GM21529 (cell line): ENCODE results near the gene MARCOL.

ENCODE experiments used
- ATAC-seq: cut with Tn5 transposase; IDR thresholded peaks from one replicate; pipeline ENCODE4 v1.9.1; 2021; ENCODE audit not compliant: unreplicated experiment

MARCOL gene, protein sequence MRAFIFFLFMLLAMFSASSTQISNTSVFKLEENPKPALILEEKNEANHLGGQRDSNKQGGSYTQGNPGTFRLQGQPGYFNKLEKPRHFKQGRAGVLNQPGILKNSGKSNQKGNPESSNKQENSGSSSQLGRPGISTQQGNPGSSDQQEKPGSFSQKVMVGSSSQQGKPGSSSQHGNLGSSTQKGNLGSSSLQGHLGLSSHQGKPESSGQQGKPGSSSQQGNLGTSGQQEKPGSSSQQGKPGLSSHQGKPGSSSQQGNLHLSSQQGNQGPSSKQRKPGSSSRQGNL

DNA sequence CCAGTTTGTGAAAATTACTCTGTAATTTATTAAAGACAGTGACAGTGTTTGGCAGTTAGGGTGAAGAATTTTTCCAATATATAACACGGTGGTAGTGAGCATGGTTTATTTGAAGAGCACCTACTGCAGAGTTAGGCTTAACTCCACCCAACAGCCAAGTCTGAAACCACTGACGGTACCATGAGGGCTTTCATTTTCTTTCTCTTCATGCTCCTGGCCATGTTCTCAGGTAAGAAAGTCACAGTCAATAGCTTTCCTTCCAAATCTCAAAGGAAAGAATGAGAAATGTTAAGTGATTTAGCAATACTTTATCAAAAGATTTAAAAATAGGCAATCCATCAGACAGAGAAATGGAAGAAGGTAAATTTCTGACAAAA, at the start of gene MARCOL:
MARCOL (plus strand) TSS at position 108 of the 377 bp plus-strand sequence; CDS start at position 181, 73 bp downstream.
- ATAC-seq, result no peak

DNA sequence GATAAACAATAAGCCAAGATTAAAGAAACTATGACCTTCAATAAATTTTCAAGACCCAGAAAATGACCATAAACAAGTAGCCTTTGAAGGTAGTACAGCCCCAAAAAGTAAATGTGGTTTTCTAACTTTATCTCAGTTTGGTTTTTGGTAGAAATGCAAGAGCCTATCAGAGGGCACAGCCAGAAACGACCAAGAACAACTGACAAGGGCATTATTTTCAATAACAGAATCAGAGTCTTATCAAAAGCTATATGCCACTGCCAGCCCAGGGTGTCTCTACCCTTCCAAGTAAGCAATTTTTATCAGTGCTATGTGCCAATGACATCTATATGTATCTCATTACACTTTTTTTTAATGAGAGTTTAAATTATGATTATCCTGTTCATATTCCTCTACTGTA, 47.3 kb upstream of the MARCOL start:
- ATAC-seq, result no peak

DNA sequence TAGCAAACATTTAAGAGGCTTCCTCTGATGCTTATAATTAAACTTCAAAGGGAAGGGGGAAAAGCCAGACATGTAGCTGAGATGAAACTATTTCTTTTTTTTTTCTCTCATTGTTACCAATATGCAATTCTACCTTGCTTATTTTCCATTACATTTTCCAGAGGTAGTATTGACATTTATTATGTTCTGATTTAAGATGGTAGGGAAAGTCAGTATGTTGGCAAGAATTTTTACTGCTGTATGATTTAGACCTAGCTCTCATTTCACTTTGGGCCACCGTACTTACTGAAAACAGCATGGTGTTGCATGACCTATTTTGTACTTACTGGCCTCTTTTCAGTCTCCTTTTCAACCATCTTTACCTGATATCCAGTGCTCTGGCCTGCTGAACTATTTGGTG, 45.1 kb upstream of the MARCOL start:
- ATAC-seq, result no peak

DNA sequence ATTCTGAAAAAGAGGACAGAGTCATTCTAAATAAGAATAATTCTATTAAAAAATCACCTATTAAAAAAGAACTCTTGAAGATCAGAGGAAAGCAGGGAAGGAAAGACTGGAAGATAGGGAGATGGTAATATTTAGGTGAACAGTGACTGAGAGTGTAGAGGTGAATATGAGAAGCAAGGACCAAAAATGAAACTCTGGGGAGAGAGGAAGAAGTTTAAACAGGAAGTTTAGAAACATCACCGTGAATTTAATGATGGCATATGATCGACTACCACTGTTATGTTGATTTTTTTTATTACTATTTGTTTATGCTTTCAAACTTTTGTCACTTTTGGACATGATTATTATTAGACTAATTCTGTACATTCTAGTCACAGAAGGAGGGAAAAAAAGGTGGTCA, 37.2 kb upstream of the MARCOL start:
- no peak for ATAC-seq

DNA sequence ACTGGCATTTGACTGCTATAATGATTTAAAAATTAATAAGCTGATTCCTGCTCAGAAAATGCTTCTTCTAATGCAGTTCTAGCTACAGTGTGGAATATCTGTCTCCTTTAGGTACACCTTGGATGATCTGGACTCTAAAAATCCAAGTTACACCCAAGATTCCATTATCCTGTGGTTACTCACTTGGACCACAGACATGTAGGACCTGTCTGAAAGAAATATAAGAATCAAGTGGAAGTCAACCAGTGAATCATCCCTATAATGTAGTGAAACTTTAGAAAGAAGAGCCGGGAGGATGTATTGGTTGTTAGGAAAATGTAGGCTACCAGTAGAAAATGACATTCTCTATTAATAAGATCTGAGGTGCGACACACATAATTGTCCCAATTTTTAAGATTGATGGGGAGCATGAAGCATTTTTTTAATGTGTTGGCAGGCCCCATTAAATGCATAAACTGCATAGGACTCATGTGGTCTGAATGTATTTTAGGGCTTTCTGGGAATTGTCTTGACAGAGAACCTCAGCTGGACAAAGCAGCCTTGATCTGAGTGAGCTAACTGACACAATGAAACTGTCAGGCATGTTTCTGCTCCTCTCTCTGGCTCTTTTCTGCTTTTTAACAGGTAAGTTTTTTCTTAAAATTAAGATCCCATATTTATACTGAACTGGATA, 35.7 kb upstream of the MARCOL start, which contains the start of gene SPINK6:
SPINK6 (plus strand) TSS at position 512 of the 673 bp plus-strand sequence; CDS start at position 567, 55 bp downstream.
- no peak for ATAC-seq

DNA sequence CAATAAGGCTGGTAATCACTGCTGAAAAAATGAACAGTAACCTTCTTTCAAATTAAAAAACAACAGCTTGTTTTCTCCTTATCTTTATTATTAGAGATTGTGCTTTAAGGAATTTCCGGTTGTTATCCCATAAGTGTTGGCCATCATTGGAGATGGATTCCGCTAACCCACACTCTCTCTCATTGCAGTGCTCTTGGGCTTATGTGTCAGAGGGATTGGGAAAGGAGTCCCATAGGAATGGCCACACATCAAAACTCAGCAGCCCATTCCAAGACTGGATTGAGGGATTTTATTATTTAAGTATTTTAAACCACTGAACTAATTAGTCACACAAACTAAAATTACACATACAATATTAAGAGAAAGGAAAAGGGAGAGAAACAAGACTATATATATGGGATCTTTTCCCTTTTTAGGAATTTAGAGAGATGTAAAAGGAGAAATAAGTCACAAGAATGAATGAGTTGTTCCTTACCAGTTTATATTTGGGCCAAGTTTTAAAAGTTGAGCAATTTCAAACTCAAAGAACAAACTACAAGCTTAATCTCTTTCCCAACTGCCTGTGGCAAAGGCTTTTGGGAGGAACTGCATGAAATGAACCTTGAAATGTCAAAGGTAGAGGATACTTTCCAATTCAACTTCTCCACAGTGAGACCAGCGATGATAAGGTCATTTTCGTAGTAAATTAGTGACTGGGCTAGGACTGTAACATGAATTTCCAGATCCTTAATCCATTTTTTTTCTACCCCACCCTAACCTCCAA, 33.1 kb upstream of the MARCOL start:
- no peak for ATAC-seq

DNA sequence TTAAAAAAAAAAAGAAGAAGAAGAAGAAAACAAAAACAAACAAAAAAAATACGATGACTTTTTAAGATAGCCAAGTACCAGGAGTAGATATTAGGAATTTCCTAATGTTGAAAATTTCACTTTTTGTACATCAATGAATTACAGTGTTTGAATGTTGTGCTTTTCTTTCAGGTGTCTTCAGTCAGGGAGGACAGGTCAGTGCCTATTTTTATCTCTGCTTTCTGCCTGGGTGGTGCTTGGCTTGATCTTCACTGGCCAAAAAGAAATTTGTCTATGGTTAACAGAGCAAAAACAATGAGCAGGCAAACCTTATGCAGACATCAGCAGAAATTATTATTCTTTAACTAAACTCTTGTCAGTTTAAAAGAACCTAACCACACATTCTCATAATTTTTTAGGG, 32.5 kb upstream of the MARCOL start:
- ATAC-seq, result no peak

DNA sequence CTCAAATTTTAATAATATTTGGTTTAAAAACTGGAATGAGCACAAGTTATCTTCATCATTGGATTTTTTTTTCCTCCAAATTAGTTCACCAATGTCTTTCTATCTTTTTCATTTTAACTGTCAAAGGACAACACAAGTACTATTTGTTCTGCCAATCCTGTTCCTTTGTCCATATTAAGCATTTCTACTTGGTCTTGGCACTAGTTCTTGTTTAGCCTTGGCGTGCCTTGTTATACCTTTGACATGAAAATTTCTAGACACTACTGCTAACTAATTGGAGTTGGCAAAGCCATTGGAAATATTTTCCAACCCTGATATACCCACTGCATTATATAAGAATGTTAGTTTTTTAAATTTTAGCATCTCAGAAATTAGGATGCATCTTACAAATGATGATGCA, 31.7 kb upstream of the MARCOL start:
- ATAC-seq, result no peak

DNA sequence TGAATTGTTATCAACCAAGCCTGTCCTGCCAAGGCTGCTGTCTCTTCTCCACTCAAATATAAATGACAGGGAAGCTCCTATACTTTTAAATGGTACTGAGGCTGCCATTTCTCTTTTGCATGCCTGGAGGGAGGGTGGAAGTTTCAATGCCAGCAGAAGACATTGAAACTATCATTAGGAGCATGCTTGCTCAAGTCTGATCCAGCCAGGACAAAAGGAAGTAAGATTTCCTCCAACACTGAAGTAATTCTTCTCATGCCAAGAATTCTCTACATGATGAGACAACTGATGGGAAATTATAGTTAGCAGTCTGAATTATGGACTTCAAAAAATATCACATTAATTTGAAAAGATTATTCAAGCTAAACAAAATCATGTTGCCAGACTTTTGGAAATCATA, 30.1 kb upstream of the MARCOL start:
- ATAC-seq, result no peak

DNA sequence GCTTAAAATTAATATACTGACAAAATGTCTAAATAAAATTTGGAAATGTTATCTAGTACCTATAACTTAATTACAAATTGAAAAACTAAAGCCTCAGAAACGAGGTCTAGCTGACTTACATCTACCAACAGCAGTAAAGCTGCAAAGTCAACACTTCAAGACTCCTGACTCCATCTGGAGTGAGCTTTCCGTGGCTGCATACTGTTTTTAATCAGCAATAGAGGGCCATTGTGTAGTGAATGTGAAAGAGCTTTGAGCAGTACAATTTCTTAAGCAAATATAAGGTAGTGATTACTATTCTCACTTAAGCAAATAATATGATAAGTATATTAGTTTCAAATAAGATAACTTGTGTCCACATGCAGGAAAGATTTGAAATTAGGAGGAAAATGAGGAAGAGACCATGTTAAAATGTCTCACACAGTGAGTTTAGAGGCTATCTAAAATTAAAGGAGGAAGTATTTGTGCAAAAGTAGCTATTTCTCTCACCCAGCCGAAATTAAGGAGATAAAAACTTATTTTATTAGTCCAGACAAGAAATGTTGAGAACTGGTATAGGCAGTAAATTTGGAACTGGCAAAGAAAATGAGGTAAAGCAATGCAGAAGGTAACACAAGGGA, 29.1 kb upstream of the MARCOL start:
- no peak for ATAC-seq

DNA sequence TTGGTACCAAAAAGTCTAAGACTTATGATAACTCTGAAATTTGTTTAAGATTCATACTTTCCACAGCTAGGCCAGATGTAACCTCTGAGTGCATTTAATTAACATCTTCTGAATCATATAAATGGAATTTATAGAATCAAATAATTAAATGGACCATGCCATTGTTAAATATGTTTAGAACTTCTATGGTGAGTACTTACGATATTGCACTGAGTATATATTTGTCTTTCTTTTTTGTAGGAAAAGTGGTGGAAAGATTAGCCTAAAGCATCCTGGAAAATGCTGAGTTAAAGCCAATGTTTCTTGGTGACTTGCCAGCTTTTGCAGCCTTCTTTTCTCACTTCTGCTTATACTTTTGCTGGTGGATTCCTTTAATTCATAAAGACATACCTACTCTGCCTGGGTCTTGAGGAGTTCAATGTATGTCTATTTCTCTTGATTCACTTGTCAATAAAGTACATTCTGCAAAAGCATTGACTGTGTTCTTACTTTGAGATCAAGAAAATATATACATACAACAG, 23.6 kb upstream of the MARCOL start:
- no peak for ATAC-seq

DNA sequence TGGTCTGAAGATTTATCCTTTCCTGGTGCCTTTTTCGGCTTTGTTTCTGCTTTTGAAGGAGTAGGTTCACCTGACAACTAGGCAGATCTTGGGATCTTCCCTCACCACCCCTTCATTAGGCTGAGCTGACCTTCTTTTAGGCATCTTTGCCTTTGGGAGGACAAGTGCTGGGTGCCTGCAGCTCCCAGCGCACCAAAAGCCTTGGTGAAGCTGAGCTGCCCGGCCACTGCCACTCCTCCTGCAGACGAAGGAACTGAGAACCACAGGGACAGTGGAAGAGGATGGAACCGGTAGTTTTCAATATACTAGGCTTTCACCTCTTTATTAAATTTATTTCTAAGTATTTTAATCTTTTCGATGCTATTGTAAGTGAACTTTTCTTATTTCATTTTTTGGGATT, 16.8 kb upstream of the MARCOL start:
- ATAC-seq, result no peak

DNA sequence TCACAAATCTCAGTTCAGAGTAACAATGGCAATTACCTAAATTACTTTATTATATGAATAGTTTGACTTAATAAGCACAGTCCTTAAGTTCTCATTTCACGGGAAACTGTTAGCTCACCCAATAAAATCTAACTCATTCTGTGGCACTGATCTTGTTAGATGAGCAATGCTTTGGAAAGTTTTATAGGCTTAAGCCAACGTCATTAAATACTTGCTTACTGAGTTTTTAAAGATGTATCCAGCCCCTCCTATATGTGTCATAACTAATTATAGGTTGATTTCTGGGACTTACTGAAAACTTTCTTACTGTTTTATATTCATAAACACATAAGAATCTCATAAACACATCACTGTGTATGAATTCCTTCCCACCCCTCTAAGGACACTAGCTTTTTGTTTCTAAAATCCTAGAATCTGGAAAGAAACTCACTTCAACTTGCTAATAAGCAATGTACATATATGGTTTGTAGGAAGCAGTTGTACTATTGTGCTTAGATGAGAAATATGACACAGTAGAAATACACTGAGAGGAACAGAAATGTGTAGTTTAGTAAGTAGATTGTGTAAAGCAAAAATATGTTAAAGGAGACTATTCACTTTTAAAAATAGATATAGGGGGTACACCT, 14.1 kb upstream of the MARCOL start:
- ATAC-seq, result no peak

DNA sequence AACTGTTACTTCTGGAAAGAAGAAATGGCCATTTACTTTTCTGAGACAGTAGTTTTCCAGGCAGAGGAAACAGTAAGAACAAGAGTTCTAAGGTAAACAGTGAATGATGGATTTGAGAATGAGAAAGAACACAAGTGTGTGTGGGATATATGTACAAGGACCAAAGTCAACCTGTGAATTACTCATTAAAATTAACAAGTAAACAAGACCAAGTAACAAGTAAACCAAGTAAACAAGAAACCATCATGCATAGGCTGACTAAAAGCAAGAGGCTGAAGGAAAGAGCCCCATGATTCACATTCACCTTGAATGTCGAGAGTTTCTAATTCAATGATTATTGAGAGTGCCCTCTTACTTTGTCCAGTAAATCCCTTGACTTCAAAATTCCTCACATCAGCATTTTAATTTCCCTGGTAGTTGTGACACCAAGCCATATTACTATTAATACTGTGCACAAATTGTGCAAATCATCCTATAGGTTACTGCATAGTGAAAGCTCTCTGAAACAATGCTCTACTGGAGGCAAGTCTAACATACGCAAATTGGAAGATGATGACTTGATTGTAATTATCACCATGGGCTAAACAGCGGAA, 9.8 kb upstream of the MARCOL start:
- ATAC-seq, result no peak

DNA sequence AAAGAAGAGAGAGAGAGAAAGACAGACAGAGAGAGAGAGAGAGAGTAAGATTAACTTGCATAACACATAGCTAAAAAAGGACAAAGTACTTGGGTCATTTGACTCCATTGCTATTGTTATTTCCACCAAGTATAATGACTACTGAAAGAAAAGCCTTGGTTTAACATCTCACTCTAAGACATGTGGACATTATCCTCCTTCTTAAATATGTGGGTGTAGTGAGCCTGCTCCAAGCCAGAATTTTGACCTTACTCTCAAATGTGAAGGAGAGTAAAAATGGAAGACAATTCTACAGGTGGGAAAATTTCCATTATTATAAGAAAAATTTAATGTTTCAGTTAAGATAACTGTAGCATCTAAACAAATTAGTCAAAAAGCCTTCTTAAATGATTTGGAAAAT, 8.5 kb upstream of the MARCOL start:
- no peak for ATAC-seq

DNA sequence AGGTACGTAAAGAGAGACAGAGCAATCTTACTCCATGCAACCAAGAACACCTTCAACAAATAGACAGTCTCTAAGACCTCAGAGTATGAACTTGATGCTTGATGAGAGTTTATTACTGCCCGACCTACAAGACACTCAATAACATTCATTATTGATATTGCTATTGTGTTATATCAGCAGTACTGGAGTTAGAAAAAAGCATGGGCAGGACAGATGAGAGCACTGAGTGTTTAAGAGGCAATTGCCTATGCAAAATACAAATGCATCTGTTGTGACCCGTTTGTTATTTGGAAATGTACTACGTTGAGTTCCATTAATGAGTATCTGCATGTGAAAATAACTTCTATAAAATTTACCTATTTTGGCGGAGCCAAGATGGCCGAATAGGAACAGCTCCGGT, 8.1 kb upstream of the MARCOL start:
- no peak for ATAC-seq

DNA sequence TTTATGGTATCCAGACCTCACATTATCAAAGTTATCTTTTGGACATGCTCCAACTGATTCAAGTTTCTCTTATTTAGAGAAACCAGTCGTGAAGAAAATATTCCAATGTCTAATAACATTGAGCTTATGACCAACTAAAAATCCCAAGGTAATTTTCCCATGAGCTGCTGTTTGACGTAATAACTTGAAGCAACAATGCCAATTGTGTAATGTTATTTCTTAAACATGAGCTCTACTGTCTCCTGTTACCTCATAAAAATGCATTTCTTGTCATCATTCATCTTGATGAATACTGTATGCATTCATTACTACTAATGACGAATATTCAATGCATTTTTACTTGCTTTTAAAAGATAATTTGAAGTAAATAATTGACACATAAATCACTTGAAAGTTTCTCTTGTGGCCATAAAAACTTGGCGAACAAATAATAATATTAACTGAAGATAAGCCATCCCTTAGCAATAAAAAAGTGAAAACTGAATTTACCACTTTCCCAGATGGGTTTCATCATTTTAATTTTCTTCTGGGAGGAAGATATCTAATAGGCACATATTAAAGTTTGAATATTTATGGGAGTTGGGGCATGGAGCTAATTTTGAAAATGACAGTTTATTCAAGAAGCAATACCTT, 424 bp upstream of the MARCOL start:
- ATAC-seq, result no peak

DNA sequence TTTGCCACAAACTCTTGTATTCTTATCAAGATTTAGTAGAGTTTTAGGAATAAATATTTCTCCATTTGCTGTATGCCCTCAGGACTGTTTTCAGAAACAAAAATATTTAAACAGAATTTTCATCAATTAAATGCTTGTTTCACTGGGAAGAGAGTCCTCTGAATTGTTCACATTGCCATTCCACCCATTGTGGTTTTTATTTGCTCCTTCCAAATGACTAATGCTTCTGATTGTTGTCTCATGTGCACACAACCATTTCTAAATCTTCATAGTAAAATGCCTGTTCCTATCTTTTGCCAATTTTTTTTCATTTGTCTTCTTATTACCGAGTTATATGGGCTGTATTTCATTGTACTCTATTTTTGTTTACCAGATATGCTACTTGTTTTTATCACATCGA, 10.6 kb downstream of the MARCOL start:
- ATAC-seq, result no peak

DNA sequence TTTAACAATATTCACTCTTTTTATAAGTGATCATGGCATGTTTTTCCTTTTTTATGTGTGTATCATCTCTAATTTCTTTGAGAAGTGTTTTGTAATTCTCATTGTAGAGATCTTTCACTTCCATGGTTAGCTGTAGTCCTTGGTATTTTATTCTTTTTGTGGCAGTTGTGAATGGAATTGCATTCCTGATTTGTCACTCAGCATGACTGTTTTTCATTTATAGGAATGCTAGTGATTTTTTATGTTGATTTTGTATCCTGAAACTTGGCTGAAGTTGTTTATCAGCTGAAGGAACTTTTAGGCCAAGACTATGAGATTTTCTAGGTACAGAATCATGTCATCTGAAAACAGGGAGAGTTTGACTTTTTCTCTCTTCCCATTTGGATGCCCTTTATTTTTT, 17.1 kb downstream of the MARCOL start:
- no peak for ATAC-seq

DNA sequence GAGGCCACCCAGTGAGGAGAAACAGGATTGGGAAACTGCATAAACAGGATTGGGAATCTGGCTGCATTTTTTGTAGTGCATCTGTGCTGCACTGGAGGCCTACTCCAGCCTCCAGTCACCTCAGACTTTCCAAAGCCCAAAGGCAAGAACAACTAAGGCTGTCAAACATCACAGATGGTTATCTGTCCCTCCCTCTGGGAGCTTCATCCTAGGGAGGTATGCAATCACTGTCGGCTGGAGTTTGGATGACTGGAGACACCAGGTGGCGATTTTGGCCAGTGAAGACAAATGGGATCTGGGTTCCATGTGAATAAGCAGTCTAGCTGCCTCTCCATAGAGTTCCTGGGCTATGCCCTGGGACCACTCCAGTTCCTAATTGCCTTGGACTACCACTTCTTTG, 21.0 kb downstream of the MARCOL start:
- ATAC-seq, result no peak
